ENCODE data around the gene POLA2.
"Not testable (repeated sequence)": the region's sequence is repeated elsewhere in the genome, so short reads cannot be mapped to it uniquely, and the experiment has no call there.

Gene POLA2

DNA sequence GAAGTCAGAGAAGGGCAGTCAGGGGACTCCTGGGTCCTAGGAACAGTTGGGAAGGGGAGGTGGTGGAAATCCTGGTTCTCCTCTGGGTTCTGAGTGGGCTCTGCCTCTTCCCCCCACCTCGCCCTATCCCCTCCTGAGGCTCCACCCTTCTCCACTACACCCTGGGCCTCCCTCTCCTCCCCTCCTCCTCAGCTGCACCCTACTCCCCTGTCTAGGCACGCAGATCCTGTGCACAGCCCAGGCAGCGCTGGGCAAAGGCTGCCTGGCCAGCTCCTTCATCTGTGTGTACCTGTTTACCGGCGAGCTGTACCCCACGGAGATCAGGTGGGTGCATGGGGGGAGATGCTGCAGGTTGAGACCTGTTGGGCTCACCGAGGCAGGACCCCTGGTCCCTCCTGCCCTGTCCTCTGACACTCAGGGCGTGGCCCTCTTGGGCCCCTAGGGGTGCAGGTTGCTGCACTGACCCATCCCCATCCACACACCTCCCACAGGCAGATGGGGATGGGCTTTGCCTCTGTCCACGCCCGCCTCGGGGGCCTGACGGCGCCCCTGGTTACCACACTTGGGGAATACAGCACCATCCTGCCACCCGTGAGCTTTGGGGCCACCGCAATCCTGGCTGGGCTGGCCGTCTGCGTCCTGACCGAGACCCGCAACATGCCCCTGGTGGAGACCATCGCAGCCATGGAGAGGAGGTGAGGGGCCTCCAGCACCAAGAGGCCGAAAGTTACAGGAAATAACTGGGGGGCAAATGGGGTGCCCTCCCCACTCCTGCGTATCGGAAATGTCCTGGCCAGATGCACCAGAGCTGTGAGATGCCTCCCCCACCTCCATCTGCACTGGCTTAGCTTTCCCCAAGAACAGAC, 25.3 kb upstream of the POLA2 start:
- in situ Hi-C loops (cut with HindIII; ENCODE audit: low pct_ligation_motif_present, low sequenced_read_pairs) = no loop called here
- H3K36me3 ChIP-seq (replicated peaks) = no peaks in the 10 kb centered on the region
- no peak for DNase-seq
- no peak overlapping the region for H3K4me3 ChIP-seq (ENCODE audit: low read depth, low read length)
- no peak overlapping the region for H3K27ac ChIP-seq
- TF ChIP-seq, protein P1, sequence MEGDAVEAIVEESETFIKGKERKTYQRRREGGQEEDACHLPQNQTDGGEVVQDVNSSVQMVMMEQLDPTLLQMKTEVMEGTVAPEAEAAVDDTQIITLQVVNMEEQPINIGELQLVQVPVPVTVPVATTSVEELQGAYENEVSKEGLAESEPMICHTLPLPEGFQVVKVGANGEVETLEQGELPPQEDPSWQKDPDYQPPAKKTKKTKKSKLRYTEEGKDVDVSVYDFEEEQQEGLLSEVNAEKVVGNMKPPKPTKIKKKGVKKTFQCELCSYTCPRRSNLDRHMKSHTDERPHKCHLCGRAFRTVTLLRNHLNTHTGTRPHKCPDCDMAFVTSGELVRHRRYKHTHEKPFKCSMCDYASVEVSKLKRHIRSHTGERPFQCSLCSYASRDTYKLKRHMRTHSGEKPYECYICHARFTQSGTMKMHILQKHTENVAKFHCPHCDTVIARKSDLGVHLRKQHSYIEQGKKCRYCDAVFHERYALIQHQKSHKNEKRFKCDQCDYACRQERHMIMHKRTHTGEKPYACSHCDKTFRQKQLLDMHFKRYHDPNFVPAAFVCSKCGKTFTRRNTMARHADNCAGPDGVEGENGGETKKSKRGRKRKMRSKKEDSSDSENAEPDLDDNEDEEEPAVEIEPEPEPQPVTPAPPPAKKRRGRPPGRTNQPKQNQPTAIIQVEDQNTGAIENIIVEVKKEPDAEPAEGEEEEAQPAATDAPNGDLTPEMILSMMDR (IDR thresholded peaks at IDR 0.05; ENCODE audit: low read depth, low read length, missing control alignments) = no peak
- no peaks in the 10 kb centered on the region for H3K27me3 ChIP-seq (replicated peaks)

DNA sequence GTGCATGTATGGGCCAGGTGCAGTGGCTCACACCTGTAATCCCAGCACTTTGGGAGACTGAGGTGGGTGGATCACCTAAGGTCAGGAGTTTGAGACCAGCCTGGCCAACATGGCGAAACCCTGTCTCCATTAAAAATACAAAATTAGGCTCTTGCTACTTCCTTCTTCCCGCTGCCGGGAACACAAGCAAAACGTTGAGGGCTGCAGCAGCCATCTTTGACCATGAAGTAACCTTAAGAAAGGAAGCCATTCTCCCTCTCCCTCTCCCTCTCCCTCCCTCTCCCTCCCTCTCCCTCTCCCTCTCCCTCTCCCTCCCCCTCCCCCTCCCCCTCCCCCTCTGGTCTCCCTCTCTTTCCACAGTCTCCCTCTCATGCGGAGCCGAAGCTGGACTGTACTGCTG, 23.5 kb upstream of the POLA2 start:
- in situ Hi-C loops (cut with HindIII; ENCODE audit: low pct_ligation_motif_present, low sequenced_read_pairs); H3K36me3 ChIP-seq (replicated peaks); H3K27ac ChIP-seq; H3K4me3 ChIP-seq (ENCODE audit: low read depth, low read length); H3K27me3 ChIP-seq (replicated peaks); DNase-seq: not testable (repeated sequence)

DNA sequence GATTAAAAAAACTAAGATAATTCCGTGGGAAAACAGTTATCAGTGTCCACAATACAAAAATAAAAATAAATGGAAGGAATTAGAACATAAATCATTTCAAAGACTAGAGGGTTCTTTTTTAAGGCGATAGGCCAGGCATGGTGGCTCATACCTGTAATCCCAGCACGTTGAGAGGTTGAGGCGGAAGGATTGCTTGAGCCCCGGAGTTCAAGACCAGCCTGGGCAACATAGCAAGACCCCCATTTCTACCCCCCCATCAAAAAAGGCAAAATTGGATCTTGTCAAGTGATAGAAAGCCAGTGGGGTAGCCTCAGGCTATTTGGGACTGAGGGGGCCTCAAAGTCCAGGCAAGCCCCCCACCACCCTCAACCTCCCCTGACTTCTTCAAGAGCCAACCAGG, 20.6 kb upstream of the POLA2 start:
- Histone ChIP-seq H3K27ac (no peak overlapping the region), H3K36me3 (replicated peaks) (no peaks in the 10 kb centered on the region), H3K27me3 (replicated peaks) (no peaks in the 10 kb centered on the region), H3K4me3 (ENCODE audit: low read depth, low read length) (no peak overlapping the region)
- no peak for DNase-seq
- in situ Hi-C loops (cut with HindIII; ENCODE audit: low pct_ligation_motif_present, low sequenced_read_pairs) = no loop called here
- TF ChIP-seq, protein P1 (IDR thresholded peaks at IDR 0.05; ENCODE audit: low read depth, low read length, missing control alignments) = no peak

DNA sequence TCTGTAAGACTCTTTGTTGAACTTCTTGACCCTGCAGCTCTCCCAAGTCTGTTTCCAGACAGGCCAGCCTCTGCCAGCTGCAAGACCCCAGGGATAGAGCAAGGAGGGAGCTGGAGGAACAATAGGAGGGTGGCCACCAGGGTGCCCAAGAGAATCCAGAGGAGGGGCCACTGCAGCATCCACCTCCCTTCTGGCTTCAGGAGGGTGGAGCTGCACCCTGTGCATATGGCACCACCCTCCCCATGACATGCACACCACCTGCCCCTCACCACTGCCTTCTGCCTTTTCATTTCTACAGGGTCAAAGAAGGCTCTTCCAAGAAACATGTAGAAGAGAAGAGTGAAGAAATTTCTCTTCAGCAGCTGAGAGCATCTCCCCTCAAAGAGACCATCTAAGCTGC, 20.1 kb upstream of the POLA2 start:
- DNase-seq = no peak
- Histone ChIP-seq H3K4me3 (ENCODE audit: low read depth, low read length) (no peak overlapping the region), H3K27ac (no peak overlapping the region), H3K36me3 (replicated peaks) (no peaks in the 10 kb centered on the region), H3K27me3 (replicated peaks) (no peaks in the 10 kb centered on the region)
- TF ChIP-seq, protein P1 (IDR thresholded peaks at IDR 0.05; ENCODE audit: low read depth, low read length, missing control alignments) = no peak
- in situ Hi-C loops (cut with HindIII; ENCODE audit: low pct_ligation_motif_present, low sequenced_read_pairs) = no loop called here

DNA sequence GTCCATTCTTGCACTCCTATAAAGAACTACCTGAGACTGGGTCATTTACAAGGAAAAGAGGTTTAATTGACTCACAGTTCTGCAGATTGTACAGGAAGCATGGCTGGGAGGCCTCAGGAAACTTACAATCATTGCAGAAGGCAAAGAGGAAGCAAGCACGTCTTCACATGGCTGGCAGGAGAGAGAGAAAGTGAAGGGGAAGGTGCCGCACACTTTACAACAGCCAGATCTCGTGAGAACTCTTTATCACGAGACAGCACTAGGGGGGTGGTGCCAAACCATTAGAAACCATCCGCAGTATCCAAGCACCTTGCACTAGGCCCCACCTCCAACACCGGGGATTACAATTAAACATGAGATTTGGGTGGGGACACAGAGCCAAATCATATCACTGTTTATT, 19.4 kb upstream of the POLA2 start:
- H3K36me3 ChIP-seq (replicated peaks) = no peaks in the 10 kb centered on the region
- H3K27ac ChIP-seq = no peak overlapping the region
- TF ChIP-seq, protein P1 (IDR thresholded peaks at IDR 0.05; ENCODE audit: low read depth, low read length, missing control alignments) = no peak
- no peaks in the 10 kb centered on the region for H3K27me3 ChIP-seq (replicated peaks)
- in situ Hi-C loops (cut with HindIII; ENCODE audit: low pct_ligation_motif_present, low sequenced_read_pairs) = no loop called here
- no peak overlapping the region for H3K4me3 ChIP-seq (ENCODE audit: low read depth, low read length)
- no peak for DNase-seq

DNA sequence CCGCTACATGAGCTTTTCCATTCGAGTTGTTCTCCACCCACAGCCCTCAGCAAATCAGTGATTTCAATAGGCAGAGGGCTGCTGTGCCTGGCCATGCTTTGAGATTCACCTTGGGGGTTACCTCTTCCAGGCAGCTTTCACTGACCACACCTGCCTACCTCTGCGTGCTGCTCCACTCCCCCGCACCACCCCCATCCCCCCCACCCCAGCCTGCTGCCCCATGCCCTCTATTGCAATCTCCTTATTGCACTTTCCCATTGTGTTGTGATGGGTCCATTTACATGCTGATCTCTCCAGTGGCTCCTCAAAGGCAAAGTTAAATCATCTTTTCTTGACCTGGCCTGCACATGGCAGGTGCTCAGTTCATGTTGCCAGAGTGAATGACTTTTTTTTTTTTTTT, 18.0 kb upstream of the POLA2 start:
- TF ChIP-seq, protein P1 (IDR thresholded peaks at IDR 0.05; ENCODE audit: low read depth, low read length, missing control alignments) = no peak
- Histone ChIP-seq H3K27ac (no peak overlapping the region), H3K27me3 (replicated peaks) (no peaks in the 10 kb centered on the region), H3K4me3 (ENCODE audit: low read depth, low read length) (no peak overlapping the region), H3K36me3 (replicated peaks) (no peaks in the 10 kb centered on the region)
- in situ Hi-C loops (cut with HindIII; ENCODE audit: low pct_ligation_motif_present, low sequenced_read_pairs) = no loop called here
- no peak for DNase-seq

DNA sequence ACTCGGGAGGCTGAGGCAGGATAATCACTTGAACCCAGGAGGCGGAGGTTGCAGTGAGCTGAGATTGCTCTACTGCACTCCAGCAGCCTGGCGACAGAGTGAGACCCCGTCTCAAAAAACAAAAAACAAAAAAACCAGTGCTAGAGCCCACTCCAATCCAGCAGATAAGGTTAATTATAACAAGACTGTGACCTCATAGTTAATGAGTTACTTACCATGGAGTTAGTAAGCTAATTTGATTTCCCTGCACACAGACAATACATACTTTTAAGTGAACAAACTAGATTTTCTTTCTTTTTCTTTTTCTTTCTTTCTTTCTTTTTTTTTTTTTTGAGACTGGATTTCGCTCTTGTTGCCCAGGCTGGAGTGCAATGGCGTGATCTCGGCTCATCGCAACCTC, 16.7 kb upstream of the POLA2 start:
- H3K4me3 ChIP-seq (ENCODE audit: low read depth, low read length); in situ Hi-C loops (cut with HindIII; ENCODE audit: low pct_ligation_motif_present, low sequenced_read_pairs): not testable (repeated sequence)

More for the DNA sequence above, 16.7 kb upstream of the POLA2 start:
- not testable (repeated sequence) for H3K36me3 ChIP-seq (replicated peaks); H3K27me3 ChIP-seq (replicated peaks); DNase-seq; H3K27ac ChIP-seq

Measured in brain microvascular endothelial cell (primary cell).